A673 (cell line): ENCODE results near the gene RNF213. TPM values are rescaled to one million over a fixed set of nuclear protein-coding genes. Genes with fewer than 3 reads are reported as not detected.
A peak's percentile ranks its signal among the peaks of the same experiment; 100 is the strongest.
"Not testable (repeated sequence)": the region's sequence is repeated elsewhere in the genome, so short reads cannot be mapped to it uniquely, and the experiment has no call there.

Experiments
- BruUV-seq: library from RNA; stranded (reverse); fragments of 400-500 nt; replicated peaks from 2 replicates; lab custom pipeline; 2021; lab: Mats Ljungman, UMichigan
- CTCF ChIA-PET: fragments of 300-600 bp; sonication (Branson Sonifier 250); formaldehyde crosslinking; loops from one replicate; lab custom pipeline; 2022; ENCODE audit warnings: antibody characterized with exemption; lab: Charles Lee
- POLR2A ChIA-PET: fragments of 300-600 bp; sonication (Branson Sonifier 250); formaldehyde crosslinking; loops from one replicate; lab custom pipeline; 2022; ENCODE audit warnings: antibody characterized with exemption; ENCODE audit not compliant: low non-redundant PET; lab: Charles Lee
- DNase-seq: peaks from one replicate; pipeline ENCODE4 v3.0.0-alpha.2; 2015; ENCODE audit warnings: low spot score
- H3K27ac ChIP-seq: fragments of 200-600 bp; sonication (generic); 2 replicates; pipeline ENCODE4 v1.5.1; 2016; ENCODE audit warnings: mixed run types, low read depth, mild to moderate bottlenecking, mixed read lengths, antibody characterized with exemption, low read length; ENCODE audit not compliant: poor library complexity, severe bottlenecking
- H3K27me3 ChIP-seq: fragments of 200-600 bp; sonication (generic); replicated peaks from 2 replicates; pipeline ENCODE4 v1.6.1; 2017; ENCODE audit warnings: mixed run types, low read depth, mild to moderate bottlenecking, mixed read lengths, antibody characterized with exemption, low read length; ENCODE audit not compliant: insufficient read depth, poor library complexity
- H3K36me3 ChIP-seq: fragments of 200-600 bp; sonication (generic); 2 replicates; pipeline ENCODE4 v1.6.1; 2016; ENCODE audit warnings: mixed run types, mild to moderate bottlenecking, mixed read lengths, antibody characterized with exemption, low read length; ENCODE audit not compliant: insufficient read depth, poor library complexity, severe bottlenecking
- H3K4me1 ChIP-seq: fragments of 200-600 bp; sonication (generic); 2 replicates; pipeline ENCODE4 v1.6.1; 2017; ENCODE audit warnings: mixed run types, mild to moderate bottlenecking, mixed read lengths, antibody characterized with exemption, low read length; ENCODE audit not compliant: insufficient read depth, poor library complexity, severe bottlenecking
- H3K4me3 ChIP-seq: fragments of 200-600 bp; sonication (generic); 2 replicates; pipeline ENCODE4 v1.5.1; 2016; ENCODE audit warnings: low read depth, mixed run types, mild to moderate bottlenecking, mixed read lengths, low read length; ENCODE audit not compliant: poor library complexity, severe bottlenecking
- H3K9me3 ChIP-seq: fragments of 200-600 bp; sonication (generic); 2 replicates; pipeline ENCODE4 v1.6.1; 2016; ENCODE audit warnings: mixed run types, low read depth, mild to moderate bottlenecking, mixed read lengths, antibody characterized with exemption, low read length; ENCODE audit not compliant: poor library complexity, severe bottlenecking
- CTCF ChIP-seq: fragments of 300-800, 200-600 bp; sonication (generic); conservative IDR thresholded peaks from 2 replicates; pipeline ENCODE4 v1.5.1; 2017; ENCODE audit warnings: low read depth, mild to moderate bottlenecking, antibody characterized with exemption, low read length, moderate library complexity, mixed read lengths
- EZH2 ChIP-seq: fragments of 200-600 bp; sonication (generic); IDR thresholded peaks from 2 replicates; pipeline ENCODE4 v1.6.1; 2017; ENCODE audit warnings: borderline replicate concordance, low read depth, mild to moderate bottlenecking, mixed read lengths, antibody characterized with exemption, low read length; ENCODE audit not compliant: poor library complexity, severe bottlenecking
- intact Hi-C: fragments of 100-400 bp; cut with micrococcal nuclease; formaldehyde crosslinking; loops from one replicate; pipeline ENCODE4 v1.10.0; 2022; ENCODE audit not compliant: unreplicated experiment
- total RNA-seq: library from RNA; stranded (reverse); gene quantifications from 2 replicates; pipeline ENCODE4 v1.2.3, GENCODE V29; 2021

Gene RNF213
- total RNA-seq, 1 experiment from 2014 or later, result 78.0 TPM

GRCh38 chr17:80257716-80258213 lies 2.9 kb upstream of the RNF213 start:
- TF ChIP-seq CTCF, result no peak
- no peak for TF ChIP-seq EZH2
- H3K27ac ChIP-seq, result no peak overlapping the region
- DNase-seq, result no peak
- H3K36me3 ChIP-seq, result no peaks in the 10 kb centered on the region
- H3K4me3 ChIP-seq, result no peak overlapping the region
- ChIA-PET POLR2A (no interaction called here), CTCF (no interaction called here)
- intact Hi-C loops, result no loop called here
- H3K4me1 ChIP-seq, result peaks cover 18% of the 10 kb centered on the region
- BruUV-seq, result no TSS peak
- H3K27me3 ChIP-seq, result no peaks in the 10 kb centered on the region
- no peaks in the 10 kb centered on the region for H3K9me3 ChIP-seq

- H3K27me3 ChIP-seq, H3K4me3 ChIP-seq, POLR2A ChIA-PET, CTCF ChIA-PET, H3K27ac ChIP-seq, DNase-seq, H3K9me3 ChIP-seq, H3K36me3 ChIP-seq, intact Hi-C loops, BruUV-seq: not testable (repeated sequence)
- peaks cover 24% of the 10 kb centered on the region for H3K4me1 ChIP-seq
Observed at GRCh38 chr17:80258296-80258695, 2.4 kb upstream of the RNF213 start.

- no TSS peak for BruUV-seq
- H3K27me3 ChIP-seq, result no peaks in the 10 kb centered on the region
- peak overlapping the region; percentile 78 for H3K27ac ChIP-seq
- intact Hi-C loops, result no loop called here
- H3K36me3 ChIP-seq, result peaks cover 3% of the 10 kb centered on the region
- H3K4me3 ChIP-seq, result peak overlapping the region; percentile 40
- H3K9me3 ChIP-seq, result no peaks in the 10 kb centered on the region
- POLR2A ChIA-PET, result no interaction called here
- TF ChIP-seq EZH2 (no peak), CTCF (no peak)
- CTCF ChIA-PET, result no interaction called here
- peaks cover 28% of the 10 kb centered on the region for H3K4me1 ChIP-seq
- no peak for DNase-seq
Observed at GRCh38 chr17:80259457-80260068, 1.1 kb upstream of the RNF213 start.

- peaks cover 22% of the 10 kb centered on the region for H3K4me1 ChIP-seq
- peak overlapping the region; percentile 40 for H3K4me3 ChIP-seq
- H3K9me3 ChIP-seq, result no peaks in the 10 kb centered on the region
- TF ChIP-seq EZH2 (no peak), CTCF (no peak)
- H3K27me3 ChIP-seq, result no peaks in the 10 kb centered on the region
- ChIA-PET POLR2A (no interaction called here), CTCF (no interaction called here)
- H3K36me3 ChIP-seq, result peaks cover 4% of the 10 kb centered on the region
- BruUV-seq, result TSS peak; percentile 58
- DNase-seq, result peak; percentile 74
- intact Hi-C loops, result no loop called here
- H3K27ac ChIP-seq, result peak overlapping the region; percentile 78
Observed at GRCh38 chr17:80260069-80260535, 550 bp upstream of the RNF213 start.
